H1 (cell line): Measurements from ENCODE around the gene CIB2. TPM values are rescaled to one million over a fixed set of nuclear protein-coding genes. Genes with fewer than 3 reads are reported as not detected.

Experiments
- CTCF ChIA-PET: fragments of 300-600 bp; sonication (Branson Sonifier 250); formaldehyde crosslinking; loops from one replicate; lab custom pipeline; 2021; ENCODE audit not compliant: partially characterized antibody; lab: Charles Lee
- POLR2A ChIA-PET: fragments of 300-600 bp; sonication (Branson Sonifier 250); formaldehyde crosslinking; loops from one replicate; lab custom pipeline; 2021; ENCODE audit warnings: inconsistent platforms; ENCODE audit not compliant: partially characterized antibody; lab: Charles Lee
- DNase-seq, 2 experiments: peaks; one replicate each; pipeline versions ENCODE4 v3.0.0 to v3.0.0-alpha.2; 2010 to 2022; ENCODE audit warnings: low spot score in 2 of 2, low read depth in 1 of 2, mixed read lengths in 1 of 2
- FAIRE-seq: peaks from 2 replicates; lab custom pipeline; 2011; peaks lifted over from hg19 to GRCh38; lab: Jason Lieb, UNC
- H2AFZ ChIP-seq: 2 replicates; pipeline ENCODE4 v1.8.1; 2012; ENCODE audit warnings: low read length, inconsistent platforms
- H2AK5ac ChIP-seq: 2 replicates; pipeline ENCODE4 v1.6.1; 2013; ENCODE audit warnings: low read depth, low read length
- H2BK120ac ChIP-seq: replicated peaks from 2 replicates; pipeline ENCODE3; 2013; ENCODE audit warnings: low read depth, low read length, inconsistent platforms
- H2BK12ac ChIP-seq: 2 replicates; pipeline ENCODE4 v1.6.1; 2013; ENCODE audit warnings: low read depth, low read length
- H2BK15ac ChIP-seq: 2 replicates; pipeline ENCODE4 v1.6.1; 2013; ENCODE audit warnings: low read length
- H2BK20ac ChIP-seq: 2 replicates; pipeline ENCODE4 v1.6.1; 2013; ENCODE audit warnings: low read length
- H2BK5ac ChIP-seq: 2 replicates; pipeline ENCODE4 v1.6.1; 2013; ENCODE audit warnings: low read depth, low read length
- H3K14ac ChIP-seq: 2 replicates; pipeline ENCODE4 v1.6.1; 2013; ENCODE audit warnings: inconsistent platforms; ENCODE audit not compliant: insufficient read length
- H3K18ac ChIP-seq: 2 replicates; pipeline ENCODE4 v1.6.1; 2013; ENCODE audit warnings: low read length; ENCODE audit errors: extremely low read depth
- H3K23ac ChIP-seq: 2 replicates; pipeline ENCODE4 v1.6.1; 2013; ENCODE audit warnings: inconsistent platforms; ENCODE audit not compliant: insufficient read length
- H3K23me2 ChIP-seq: 2 replicates; pipeline ENCODE4 v1.6.1; 2013; ENCODE audit warnings: low read depth, low read length
- H3K27ac ChIP-seq: 2 replicates; pipeline ENCODE4 v1.6.1; 2011; ENCODE audit warnings: low read depth, low read length, inconsistent platforms
- H3K27me3 ChIP-seq, 4 experiments: replicated peaks in 1 of 4; 1 replicate in 1 of 4; 2 replicates in 3 of 4; pipeline versions ENCODE4 v1.6.1 to v1.8.1; 2011 to 2013; ENCODE audit warnings: low read length in 3 of 4, mild to moderate bottlenecking in 3 of 4, inconsistent platforms in 2 of 4, mixed read lengths in 2 of 4, moderate library complexity in 1 of 4; ENCODE audit not compliant: control insufficient read depth in 3 of 4, insufficient read depth in 3 of 4; ENCODE audit errors: extremely low read depth in 1 of 4
- H3K36me3 ChIP-seq, 4 experiments: 2 replicates each; pipeline versions ENCODE4 v1.6.1 to v1.8.1; 2011 to 2013; ENCODE audit warnings: mild to moderate bottlenecking in 4 of 4, low read length in 3 of 4, moderate library complexity in 2 of 4, control low read depth in 1 of 4, inconsistent platforms in 1 of 4; ENCODE audit not compliant: insufficient read depth in 4 of 4, control insufficient read depth in 2 of 4
- H3K4ac ChIP-seq: replicated peaks from 2 replicates; pipeline ENCODE3; 2013; ENCODE audit warnings: low read length, low read depth, mixed read lengths, inconsistent platforms; ENCODE audit not compliant: insufficient read length
- H3K4me1 ChIP-seq, 4 experiments: replicated peaks in 1 of 4; 1 replicate in 1 of 4; 2 replicates in 3 of 4; pipeline versions ENCODE4 v1.6.1 to v1.8.1; 2011 to 2013; ENCODE audit warnings: low read length in 3 of 4, inconsistent platforms in 2 of 4, mixed read lengths in 1 of 4; ENCODE audit not compliant: insufficient read depth in 4 of 4, control insufficient read depth in 3 of 4
- H3K4me2 ChIP-seq, 2 experiments: 2 replicates each; pipeline versions ENCODE4 v1.6.1 to v1.8.1; 2011 to 2013; ENCODE audit warnings: low read depth in 2 of 2, low read length in 2 of 2, control low read depth in 1 of 2, inconsistent platforms in 1 of 2, mild to moderate bottlenecking in 1 of 2; ENCODE audit not compliant: insufficient read depth in 1 of 2
- H3K4me3 ChIP-seq, 4 experiments: fragments of 200-600, 300-600 bp in 1 of 4; sonication (generic), shearing (Covaris generic), sonication (Bioruptor Twin) in 1 of 4; 2 replicates each; pipeline versions ENCODE4 v1.5.1 to v1.8.1; 2011 to 2016; ENCODE audit warnings: low read length in 4 of 4, low read depth in 3 of 4, control low read depth in 2 of 4, inconsistent platforms in 2 of 4, mild to moderate bottlenecking in 2 of 4, mixed read lengths in 1 of 4, moderate library complexity in 1 of 4; ENCODE audit not compliant: insufficient read depth in 2 of 4; ENCODE audit errors: extremely low read depth in 1 of 4
- H3K56ac ChIP-seq: replicated peaks from 2 replicates; pipeline ENCODE3; 2013; ENCODE audit warnings: low read depth, mild to moderate bottlenecking, mixed read lengths, low read length, inconsistent platforms; ENCODE audit not compliant: insufficient read length
- H3K79me1 ChIP-seq: 2 replicates; pipeline ENCODE4 v1.6.1; 2013; ENCODE audit warnings: low read depth, low read length, control low read depth
- H3K79me2 ChIP-seq, 2 experiments: 2 replicates each; pipeline versions ENCODE4 v1.6.1 to v1.8.1; 2012 to 2013; ENCODE audit warnings: low read length in 2 of 2, mild to moderate bottlenecking in 2 of 2, inconsistent platforms in 1 of 2; ENCODE audit not compliant: insufficient read depth in 2 of 2, control insufficient read depth in 1 of 2
- H3K9ac ChIP-seq, 4 experiments: replicated peaks in 1 of 4; 1 replicate in 1 of 4; 2 replicates in 3 of 4; pipeline versions ENCODE4 v1.6.1 to v1.8.1; 2011 to 2013; ENCODE audit warnings: low read depth in 3 of 4, low read length in 3 of 4, control low read depth in 2 of 4, mild to moderate bottlenecking in 2 of 4, moderate library complexity in 2 of 4, inconsistent platforms in 1 of 4; ENCODE audit errors: extremely low read depth in 1 of 4
- H3K9me3 ChIP-seq, 2 experiments: 2 replicates each; pipeline versions ENCODE4 v1.6.1 to v1.8.1; 2012 to 2013; ENCODE audit warnings: mild to moderate bottlenecking in 2 of 2, moderate library complexity in 2 of 2, control low read depth in 1 of 2, inconsistent platforms in 1 of 2, low read depth in 1 of 2, low read length in 1 of 2, mixed read lengths in 1 of 2; ENCODE audit not compliant: insufficient read depth in 2 of 2
- H4K20me1 ChIP-seq, 2 experiments: replicated peaks in 1 of 2; 2 replicates each; pipeline versions ENCODE3 to v1.8.1; 2011 to 2013; ENCODE audit warnings: inconsistent platforms in 2 of 2, low read length in 2 of 2, mild to moderate bottlenecking in 1 of 2; ENCODE audit not compliant: insufficient read depth in 2 of 2, control insufficient read depth in 1 of 2
- H4K5ac ChIP-seq: 2 replicates; pipeline ENCODE4 v1.6.1; 2013; ENCODE audit warnings: low read length, low read depth, mixed read lengths, inconsistent platforms; ENCODE audit not compliant: insufficient read length
- H4K8ac ChIP-seq: 2 replicates; pipeline ENCODE4 v1.8.0; 2013; ENCODE audit warnings: mild to moderate bottlenecking, moderate library complexity, low read length, inconsistent platforms; ENCODE audit not compliant: insufficient read depth; ENCODE audit errors: extremely low read depth
- H4K91ac ChIP-seq: replicated peaks from 2 replicates; pipeline ENCODE3; 2013; ENCODE audit warnings: low read length, mixed read lengths, inconsistent platforms; ENCODE audit not compliant: insufficient read length
- BACH1 ChIP-seq: IDR thresholded peaks from 2 replicates; pipeline ENCODE4 v1.6.1; 2012; ENCODE audit warnings: low read length, improper control_type of control experiment
- BRCA1 ChIP-seq: IDR thresholded peaks from 2 replicates; pipeline ENCODE4 v1.6.1; 2012; ENCODE audit warnings: low read depth, low read length, improper control_type of control experiment
- CBX8 ChIP-seq: fragments of 300-800, 300-1000 bp; sonication (generic); IDR thresholded peaks from 2 replicates; pipeline ENCODE4 v1.7.1; 2016; ENCODE audit warnings: low read depth, low read length, borderline replicate concordance
- MAFK ChIP-seq: IDR thresholded peaks from 2 replicates; pipeline ENCODE4 v1.6.1; 2012; ENCODE audit warnings: low read depth, mild to moderate bottlenecking, improper control_type of control experiment, low read length
- MAX ChIP-seq: IDR thresholded peaks from 2 replicates; pipeline ENCODE4 v1.6.1; 2012; ENCODE audit warnings: inconsistent platforms
- PHF8 ChIP-seq: fragments of 200-600 bp; sonication (generic); conservative IDR thresholded peaks from 2 replicates; pipeline ENCODE4 v1.7.1; 2012; ENCODE audit warnings: low read depth, mild to moderate bottlenecking, inconsistent platforms, low read length, moderate library complexity
- TEAD4 ChIP-seq: IDR thresholded peaks from 2 replicates; pipeline ENCODE4 v1.6.1; 2012; ENCODE audit warnings: low read depth, low read length, inconsistent platforms, mixed read lengths
- WGBS, 2 experiments: shearing (Covaris generic) in 1 of 2; methylation state at CpG; one replicate each; pipeline versions ENCODE4 v1.1.6 to v1.1.7; 2013 to 2015; ENCODE audit warnings: low lambda C conversion rate in 2 of 2, mixed read lengths in 2 of 2, inconsistent platforms in 1 of 2, low coverage in 1 of 2, missing lambda C conversion rate in 1 of 2; ENCODE audit not compliant: insufficient replicate concordance in 2 of 2, insufficient coverage in 1 of 2, insufficient read length in 1 of 2; ENCODE audit errors: extremely low coverage in 1 of 2, missing lambda C conversion rate in 1 of 2; 5-methylcytosine and 5-hydroxymethylcytosine counted together
- polyA plus RNA-seq, 7 experiments: library from polyadenylated mRNA; depleted of rRNA in 3 of 7; stranded (reverse) in 5 of 7; unstranded in 2 of 7; fragments of >200 nt in 5 of 7; fragments of 200-250 nt in 2 of 7; gene quantifications; 1 replicate in 5 of 7; 2 replicates in 1 of 7; 4 replicates in 1 of 7; pipeline versions ENCODE4 v1.2.1 to v1.2.3, GENCODE V29; 2011 to 2013; ENCODE audit warnings: missing spikeins in 2 of 7, mixed read lengths in 2 of 7
- total RNA-seq: library from RNA; stranded (reverse); fragmentation: NEBNext Ultra II Directional; extraction: Animal tissue kit (Norgen Biotek cat#: 25700); gene quantifications from 2 replicates; pipeline ENCODE4 v1.2.1, GENCODE V29; 2021
- TF ChIP-seq, protein P1 (sequence below), 3 experiments: IDR thresholded peaks; 1 replicate in 2 of 3; 2 replicates in 1 of 3; pipeline versions ENCODE4 v1.5.1 to v1.6.1; 2011; ENCODE audit warnings: low read length in 3 of 3, mild to moderate bottlenecking in 3 of 3, inconsistent platforms in 2 of 3, low read depth in 1 of 3, moderate library complexity in 1 of 3; ENCODE audit not compliant: insufficient read depth in 1 of 3; ENCODE audit errors: control extremely low read depth in 1 of 3

The CIB2 gene
- total and polyA plus RNA-seq, 2 of the 8 experiments (the other 6 are each of a cell fraction or from before 2014, with no cell fraction given): 41.5 to 45.8 TPM

DNA sequence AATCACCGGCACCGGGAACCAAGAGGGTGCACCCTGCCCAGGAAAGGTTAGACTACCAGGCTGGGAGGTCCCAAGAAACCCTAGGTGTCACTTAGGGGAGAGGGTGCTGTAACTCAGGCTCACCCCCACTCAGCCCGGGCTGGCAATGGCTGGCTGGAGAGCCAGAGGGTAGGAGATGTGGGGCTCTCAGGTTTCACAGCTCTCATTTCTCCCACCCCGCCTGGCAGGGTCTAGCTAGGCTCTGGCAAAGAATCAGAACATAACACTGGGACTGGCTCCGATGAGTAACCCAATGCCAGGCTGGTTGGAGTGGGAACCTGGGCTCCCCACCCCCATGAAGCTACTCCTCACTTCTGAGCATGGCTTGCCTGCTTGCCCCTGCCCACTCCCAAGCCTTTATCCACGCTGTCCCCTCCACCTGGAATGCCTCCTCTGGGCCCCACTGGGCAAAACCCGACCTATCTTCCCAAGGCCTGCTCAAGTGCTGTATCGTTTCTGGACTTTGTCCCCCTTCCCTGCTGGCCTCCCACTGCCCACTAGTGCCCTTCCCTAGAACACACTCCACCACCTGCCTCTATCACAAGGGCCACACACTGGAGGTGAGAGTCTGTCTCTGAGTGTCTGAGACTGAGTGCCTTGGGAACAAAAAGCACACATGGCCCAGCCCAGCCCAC is 2.0 kb downstream of the CIB2 start:
- Histone ChIP-seq H3K79me1 (peaks cover 8% of the 10 kb centered on the region), H3K27ac (peak overlapping the region; percentile 32; the same call in 1 of the 2 replicates), H3K56ac (no peak overlapping the region), H3K9me3 (no peaks in the 10 kb centered on the region), H2BK15ac (no peak overlapping the region), H2BK12ac (no peak overlapping the region), H3K79me2 (no peaks in the 10 kb centered on the region), H3K18ac (peak overlapping the region; percentile 62), H3K4me3 (no peak overlapping the region), H3K4ac (no peak overlapping the region), H3K4me2 (no peak overlapping the region; a peak in 1 of 4 replicates), H3K23me2 (peaks cover 12% of the 10 kb centered on the region), H3K9ac (no peak overlapping the region), H4K91ac (no peak overlapping the region), H2AFZ (no peak overlapping the region), H3K36me3 (no peaks in the 10 kb centered on the region), H3K4me1 (peaks cover 0 to 21% (median 14%) of the 10 kb centered on the region in 4 experiments; a peak in 6 of 7 replicates), H2AK5ac (0 out of 2 replicates have a peak overlapping the region, but pooled peaks have one; percentile 75), H4K20me1 (peaks cover 0 to 2% of the 10 kb centered on the region in 2 experiments), H3K14ac (no peak overlapping the region), H4K8ac (0 out of 2 replicates have a peak overlapping the region, but pooled peaks have one; percentile 0), H2BK120ac (no peak overlapping the region), H2BK5ac (no peak overlapping the region), H4K5ac (no peak overlapping the region), H3K27me3 (no peaks in the 10 kb centered on the region; a peak in 1 of 7 replicates), H2BK20ac (no peak overlapping the region), H3K23ac (no peak overlapping the region)
- DNase-seq: no peak
- no peak for FAIRE-seq
- CTCF ChIA-PET: interaction anchor here (0.6 to 6.8 kb wide), 7 partner anchors 11 to 170 kb away, joined by 3 to 64 read pairs (median 3); no protein-coding TSS in a partner anchor
- WGBS, 2 experiments: 83% methylated on average over 8 of the region's 8 CpGs; no CpG with 5 or more reads in 1 of the 2 experiments
- POLR2A ChIA-PET: no interaction called here
- TF ChIP-seq MAFK (no peak), BRCA1 (no peak), BACH1 (no peak), CBX8 (no peak), TEAD4 (no peak), MAX (no peak), PHF8 (no peak)
- TF ChIP-seq, protein P1, sequence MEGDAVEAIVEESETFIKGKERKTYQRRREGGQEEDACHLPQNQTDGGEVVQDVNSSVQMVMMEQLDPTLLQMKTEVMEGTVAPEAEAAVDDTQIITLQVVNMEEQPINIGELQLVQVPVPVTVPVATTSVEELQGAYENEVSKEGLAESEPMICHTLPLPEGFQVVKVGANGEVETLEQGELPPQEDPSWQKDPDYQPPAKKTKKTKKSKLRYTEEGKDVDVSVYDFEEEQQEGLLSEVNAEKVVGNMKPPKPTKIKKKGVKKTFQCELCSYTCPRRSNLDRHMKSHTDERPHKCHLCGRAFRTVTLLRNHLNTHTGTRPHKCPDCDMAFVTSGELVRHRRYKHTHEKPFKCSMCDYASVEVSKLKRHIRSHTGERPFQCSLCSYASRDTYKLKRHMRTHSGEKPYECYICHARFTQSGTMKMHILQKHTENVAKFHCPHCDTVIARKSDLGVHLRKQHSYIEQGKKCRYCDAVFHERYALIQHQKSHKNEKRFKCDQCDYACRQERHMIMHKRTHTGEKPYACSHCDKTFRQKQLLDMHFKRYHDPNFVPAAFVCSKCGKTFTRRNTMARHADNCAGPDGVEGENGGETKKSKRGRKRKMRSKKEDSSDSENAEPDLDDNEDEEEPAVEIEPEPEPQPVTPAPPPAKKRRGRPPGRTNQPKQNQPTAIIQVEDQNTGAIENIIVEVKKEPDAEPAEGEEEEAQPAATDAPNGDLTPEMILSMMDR (IDR thresholded peaks at IDR 0.05; ENCODE audit: control extremely low read depth in 1 of 3, insufficient read depth in 1 of 3, low read depth in 1 of 3, low read length in 3 of 3): no peak
